HCT116 (cell line): ENCODE results near the gene IFT122. TPM values are rescaled to one million over a fixed set of nuclear protein-coding genes. Genes with fewer than 3 reads are reported as not detected.

Experiments
- ATAC-seq: fragments of 200-7000 bp; cut with Tn5 transposase; 2 replicates; pipeline ENCODE4 v1.9.1; 2020; ENCODE audit warnings: mild to moderate bottlenecking, moderate library complexity
- BruUV-seq: library from RNA; stranded (reverse); fragments of 400-500 nt; replicated peaks from 2 replicates; lab custom pipeline; 2021; lab: Mats Ljungman, UMichigan
- CTCF ChIA-PET: fragments of 300-600 bp; sonication (Branson Sonifier 250); formaldehyde crosslinking; loops from one replicate; lab custom pipeline; 2021; ENCODE audit warnings: antibody characterized with exemption; lab: Charles Lee
- POLR2A ChIA-PET: fragments of 300-600, 350-600 bp; sonication (Branson Sonifier 250); formaldehyde crosslinking; loops from one replicate; lab custom pipeline; 2021; ENCODE audit warnings: antibody characterized with exemption; lab: Charles Lee
- RAD21 ChIA-PET, 2 experiments: fragments of 300-600 bp; sonication (Branson Sonifier 250); formaldehyde crosslinking; loops; one replicate each; lab custom pipeline; 2023; ENCODE audit warnings: low total read pairs in 2 of 2; ENCODE audit not compliant: uncharacterized antibody in 2 of 2, unreplicated experiment in 2 of 2, low non-redundant PET in 1 of 2; lab: Charles Lee
- DNase-seq: peaks from one replicate; pipeline ENCODE4 v3.0.0-alpha.2; 2010; ENCODE audit warnings: low read depth, low spot score
- H2AFZ ChIP-seq: fragments of 200-600 bp; shearing (Covaris generic), sonication (generic); 2 replicates; pipeline ENCODE4 v1.6.1; 2017; ENCODE audit warnings: low read depth, mixed run types, mixed read lengths, antibody characterized with exemption, low read length; ENCODE audit not compliant: poor library complexity, severe bottlenecking
- H3K27ac ChIP-seq: 2 replicates; pipeline ENCODE4 v1.5.1; 2012; ENCODE audit warnings: low read depth, low read length
- H3K27me3 ChIP-seq: fragments of 200-600 bp; sonication (generic); 2 replicates; pipeline ENCODE4 v1.6.1; 2016; ENCODE audit warnings: mixed run types, low read length, mixed read lengths; ENCODE audit not compliant: insufficient read depth
- H3K36me3 ChIP-seq, 2 experiments: fragments of 200-500 bp in 1 of 2; fragments of 200-600 bp in 1 of 2; sonication (Bioruptor generic) in 1 of 2; sonication (generic) in 1 of 2; 2 replicates each; pipeline versions ENCODE4 v1.5.1 to v1.6.1; 2014 to 2016; ENCODE audit warnings: low read length in 2 of 2, inconsistent platforms in 1 of 2, mixed read lengths in 1 of 2, mixed run types in 1 of 2; ENCODE audit not compliant: insufficient read depth in 2 of 2, control insufficient read depth in 1 of 2
- H3K4me1 ChIP-seq, 2 experiments: fragments of 200-600 bp in 1 of 2; sonication (generic) in 1 of 2; 2 replicates each; pipeline versions ENCODE4 v1.5.1 to v1.6.1; 2012 to 2017; ENCODE audit warnings: low read length in 2 of 2, inconsistent platforms in 1 of 2, mild to moderate bottlenecking in 1 of 2, mixed read lengths in 1 of 2, mixed run types in 1 of 2, moderate library complexity in 1 of 2; ENCODE audit not compliant: insufficient read depth in 2 of 2, control insufficient read depth in 1 of 2
- H3K4me2 ChIP-seq: fragments of 200-600 bp; sonication (generic); 2 replicates; pipeline ENCODE4 v1.6.1; 2017; ENCODE audit warnings: mixed run types, low read length, mixed read lengths
- H3K4me3 ChIP-seq, 2 experiments: fragments of 200-600 bp in 1 of 2; sonication (generic) in 1 of 2; replicated peaks in 1 of 2; 2 replicates each; pipeline ENCODE4 v1.5.1; 2011 to 2016; ENCODE audit warnings: low read length in 2 of 2, control low read depth in 1 of 2, low read depth in 1 of 2, mild to moderate bottlenecking in 1 of 2, mixed read lengths in 1 of 2, mixed run types in 1 of 2
- H3K79me2 ChIP-seq: fragments of 200-600 bp; sonication (generic); 2 replicates; pipeline ENCODE4 v1.6.1; 2017; ENCODE audit warnings: mild to moderate bottlenecking, mixed run types, low read length, moderate library complexity, mixed read lengths; ENCODE audit not compliant: insufficient read depth
- H3K9ac ChIP-seq: fragments of 200-600 bp; sonication (generic); 2 replicates; pipeline ENCODE4 v1.6.1; 2016; ENCODE audit warnings: low read length, mixed read lengths
- H3K9me2 ChIP-seq: fragments of 200-600 bp; sonication (generic), shearing (Covaris generic); 2 replicates; pipeline ENCODE4 v1.6.1; 2017; ENCODE audit warnings: mixed run types, mild to moderate bottlenecking, moderate library complexity; ENCODE audit not compliant: insufficient read depth
- H3K9me3 ChIP-seq, 2 experiments: fragments of 200-500 bp in 1 of 2; fragments of 200-600 bp in 1 of 2; sonication (Bioruptor generic) in 1 of 2; sonication (generic) in 1 of 2; 2 replicates each; pipeline ENCODE4 v1.6.1; 2014 to 2017; ENCODE audit warnings: low read length in 2 of 2, mixed read lengths in 2 of 2, inconsistent platforms in 1 of 2, low read depth in 1 of 2, mild to moderate bottlenecking in 1 of 2, mixed run types in 1 of 2, moderate library complexity in 1 of 2; ENCODE audit not compliant: control insufficient read depth in 1 of 2, insufficient read depth in 1 of 2
- H4K20me1 ChIP-seq: fragments of 200-600 bp; sonication (generic), shearing (Covaris generic); 2 replicates; pipeline ENCODE4 v1.6.1; 2017; ENCODE audit warnings: mixed run types, mild to moderate bottlenecking, moderate library complexity; ENCODE audit not compliant: insufficient read depth
- ATF3 ChIP-seq: IDR thresholded peaks from 2 replicates; pipeline ENCODE4 v1.6.1; 2012
- CBX3 ChIP-seq: IDR thresholded peaks from 2 replicates; pipeline ENCODE4 v1.6.1; 2012; ENCODE audit warnings: low read depth
- CTCF ChIP-seq, 3 experiments: fragments of 200-600 bp in 1 of 3; sonication (generic) in 1 of 3; IDR thresholded peaks in 2 of 3; conservative IDR thresholded peaks in 1 of 3; 2 replicates each; pipeline ENCODE4 v1.5.1; 2012 to 2017; ENCODE audit warnings: low read depth in 2 of 3, low read length in 2 of 3, antibody characterized with exemption in 1 of 3, borderline replicate concordance in 1 of 3, control low read depth in 1 of 3, mild to moderate bottlenecking in 1 of 3, mixed read lengths in 1 of 3, mixed run types in 1 of 3, moderate library complexity in 1 of 3; ENCODE audit not compliant: insufficient read depth in 1 of 3
- ELF1 ChIP-seq: IDR thresholded peaks from 2 replicates; pipeline ENCODE4 v1.6.1; 2012; ENCODE audit warnings: low read depth, borderline replicate concordance
- EZH2 ChIP-seq: fragments of 200-600 bp; sonication (generic); IDR thresholded peaks from 2 replicates; pipeline ENCODE4 v1.6.1; 2017; ENCODE audit warnings: antibody characterized with exemption, mixed run types
- FOSL1 ChIP-seq: IDR thresholded peaks from 2 replicates; pipeline ENCODE4 v1.6.1; 2012; ENCODE audit warnings: low read depth
- JUND ChIP-seq: IDR thresholded peaks from 2 replicates; pipeline ENCODE4 v1.6.1; 2012
- RAD21 ChIP-seq: IDR thresholded peaks from 2 replicates; pipeline ENCODE4 v1.6.1; 2012; ENCODE audit warnings: low read depth, mild to moderate bottlenecking
- SIN3A ChIP-seq: IDR thresholded peaks from 2 replicates; pipeline ENCODE4 v1.6.1; 2012; ENCODE audit warnings: low read depth
- SRF ChIP-seq: IDR thresholded peaks from 2 replicates; pipeline ENCODE4 v1.6.1; 2012; ENCODE audit warnings: low read depth
- YY1 ChIP-seq: IDR thresholded peaks from 2 replicates; pipeline ENCODE4 v1.6.1; 2011; ENCODE audit warnings: low read length, low read depth, moderate library complexity, mild to moderate bottlenecking; ENCODE audit not compliant: insufficient replicate concordance; ENCODE audit errors: extremely low read depth
- ZFX ChIP-seq: fragments of 450-650 bp; IDR thresholded peaks from 2 replicates; pipeline ENCODE4 v1.6.1; 2017
- intact Hi-C: fragments of 100-400 bp; cut with micrococcal nuclease; formaldehyde crosslinking; loops from 2 replicates; pipeline ENCODE4 v1.10.0; 2022
- total RNA-seq: library from RNA; stranded (reverse); gene quantifications from one replicate; pipeline ENCODE4 v1.2.1, GENCODE V29; 2021; ENCODE audit not compliant: unreplicated experiment
- TF ChIP-seq, protein P1 (sequence below): IDR thresholded peaks from 2 replicates; pipeline ENCODE4 v1.6.1; 2011; ENCODE audit warnings: mild to moderate bottlenecking, low read length, moderate library complexity; ENCODE audit not compliant: insufficient replicate concordance; ENCODE audit errors: extremely low read depth

Gene IFT122
- total RNA-seq, 1 experiment from 2014 or later: 21.4 TPM

DNA sequence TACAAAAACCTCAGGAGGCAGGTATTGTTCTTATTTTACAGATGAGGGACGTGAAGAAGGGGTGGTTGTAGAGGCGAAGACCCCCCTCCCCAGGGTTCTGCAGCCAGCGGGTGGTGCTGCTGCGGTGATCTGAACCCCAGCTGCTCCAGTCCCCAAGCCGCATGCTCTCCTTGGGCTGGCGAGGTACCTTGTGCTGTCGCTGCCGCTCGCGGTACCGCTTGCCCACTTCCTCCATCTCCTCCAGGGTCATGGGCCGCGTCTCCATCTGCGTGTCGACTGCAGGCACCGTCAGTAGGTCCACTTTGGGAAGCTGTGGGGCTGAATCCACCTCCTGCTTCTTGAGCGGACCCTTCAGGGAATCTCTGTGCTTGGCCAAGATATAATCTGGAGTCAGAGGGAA, 29.1 kb upstream of the IFT122 start:
- Histone ChIP-seq H3K9ac (no peak overlapping the region), H2AFZ (no peak overlapping the region), H3K36me3 (no peaks in the 10 kb centered on the region), H3K4me3 (no peak overlapping the region), H3K27ac (no peak overlapping the region), H3K79me2 (no peaks in the 10 kb centered on the region), H3K4me2 (no peak overlapping the region), H3K9me2 (no peaks in the 10 kb centered on the region), H3K4me1 (peaks cover 0 to 5% of the 10 kb centered on the region in 2 experiments; a peak in 1 of 4 replicates), H3K9me3 (no peaks in the 10 kb centered on the region), H4K20me1 (no peaks in the 10 kb centered on the region), H3K27me3 (peaks cover 3% of the 10 kb centered on the region; the same call in 1 of the 2 replicates)
- ATAC-seq (no peak), DNase-seq (no peak)
- TF ChIP-seq SIN3A: no peak
- no peak for TF ChIP-seq CTCF (IDR thresholded peaks at IDR 0.05 in 2 of 3, conservative IDR thresholded peaks at IDR 0.05 in 1 of 3; ENCODE audit: borderline replicate concordance in 1 of 3, insufficient read depth in 1 of 3, low read depth in 2 of 3, low read length in 2 of 3)
- TF ChIP-seq CBX3: no peak
- TF ChIP-seq EZH2: no peak
- TF ChIP-seq SRF: no peak
- no peak for TF ChIP-seq ELF1
- no peak for TF ChIP-seq ZFX
- no peak for TF ChIP-seq FOSL1
- BruUV-seq: no TSS peak
- CTCF ChIA-PET: no interaction called here
- intact Hi-C loops: no loop called here
- RAD21 ChIA-PET: no interaction called here
- POLR2A ChIA-PET: no interaction called here

DNA sequence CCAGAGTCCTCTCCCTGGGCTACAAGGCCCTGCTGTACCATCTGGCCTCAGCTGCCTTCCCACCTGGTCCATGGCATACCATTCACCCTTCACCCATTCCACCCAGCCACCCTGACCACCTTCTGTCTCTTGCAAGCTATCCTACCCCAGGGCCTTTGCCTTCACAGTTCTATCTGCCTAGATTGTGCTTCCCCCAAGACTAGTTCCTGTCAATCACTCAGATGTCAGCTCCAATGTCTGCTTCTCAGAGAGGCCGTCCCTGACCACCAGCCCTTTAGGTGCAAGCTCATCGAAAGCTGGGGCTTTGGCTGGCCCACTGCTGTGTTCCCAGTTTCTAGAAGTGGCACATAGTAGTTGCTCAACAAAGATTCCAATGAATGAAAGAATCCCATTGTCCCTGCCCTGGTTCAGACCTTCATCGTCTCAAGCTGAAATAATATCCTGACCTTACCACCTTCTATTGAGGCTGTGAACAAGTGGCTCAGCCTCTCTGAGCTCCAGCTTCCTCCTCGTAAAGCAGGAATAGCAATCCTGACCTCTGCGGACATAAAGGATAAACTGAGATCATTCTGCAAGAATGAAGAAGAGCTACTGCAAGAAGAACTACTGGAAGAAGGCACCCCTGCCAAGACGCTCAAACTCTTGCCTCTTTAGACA, 27.4 kb upstream of the IFT122 start:
- ATAC-seq (no peak), DNase-seq (no peak)
- no TSS peak for BruUV-seq
- Histone ChIP-seq H2AFZ (no peak overlapping the region), H3K79me2 (no peaks in the 10 kb centered on the region), H3K36me3 (no peaks in the 10 kb centered on the region), H3K4me2 (no peak overlapping the region), H3K27me3 (peaks cover 3% of the 10 kb centered on the region; the same call in 1 of the 2 replicates), H3K9me2 (no peaks in the 10 kb centered on the region), H4K20me1 (no peaks in the 10 kb centered on the region), H3K27ac (no peak overlapping the region), H3K4me1 (peaks cover 0 to 5% of the 10 kb centered on the region in 2 experiments; a peak in 1 of 4 replicates), H3K4me3 (no peak overlapping the region), H3K9ac (no peak overlapping the region), H3K9me3 (no peaks in the 10 kb centered on the region)
- ChIA-PET POLR2A (no interaction called here), RAD21 (no interaction called here), CTCF (no interaction called here)
- intact Hi-C loops: no loop called here
- TF ChIP-seq ZFX: no peak
- TF ChIP-seq ATF3: no peak
- no peak for TF ChIP-seq YY1
- no peak for TF ChIP-seq CTCF (IDR thresholded peaks at IDR 0.05 in 2 of 3, conservative IDR thresholded peaks at IDR 0.05 in 1 of 3; ENCODE audit: borderline replicate concordance in 1 of 3, insufficient read depth in 1 of 3, low read depth in 2 of 3, low read length in 2 of 3)
- TF ChIP-seq JUND: no peak
- no peak for TF ChIP-seq RAD21
- TF ChIP-seq, protein P1, sequence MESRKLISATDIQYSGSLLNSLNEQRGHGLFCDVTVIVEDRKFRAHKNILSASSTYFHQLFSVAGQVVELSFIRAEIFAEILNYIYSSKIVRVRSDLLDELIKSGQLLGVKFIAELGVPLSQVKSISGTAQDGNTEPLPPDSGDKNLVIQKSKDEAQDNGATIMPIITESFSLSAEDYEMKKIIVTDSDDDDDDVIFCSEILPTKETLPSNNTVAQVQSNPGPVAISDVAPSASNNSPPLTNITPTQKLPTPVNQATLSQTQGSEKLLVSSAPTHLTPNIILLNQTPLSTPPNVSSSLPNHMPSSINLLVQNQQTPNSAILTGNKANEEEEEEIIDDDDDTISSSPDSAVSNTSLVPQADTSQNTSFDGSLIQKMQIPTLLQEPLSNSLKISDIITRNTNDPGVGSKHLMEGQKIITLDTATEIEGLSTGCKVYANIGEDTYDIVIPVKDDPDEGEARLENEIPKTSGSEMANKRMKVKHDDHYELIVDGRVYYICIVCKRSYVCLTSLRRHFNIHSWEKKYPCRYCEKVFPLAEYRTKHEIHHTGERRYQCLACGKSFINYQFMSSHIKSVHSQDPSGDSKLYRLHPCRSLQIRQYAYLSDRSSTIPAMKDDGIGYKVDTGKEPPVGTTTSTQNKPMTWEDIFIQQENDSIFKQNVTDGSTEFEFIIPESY: no peak
